Spleen (tissue), 11 donors: Measurements from ENCODE around the gene CYB5D1. TPM values are rescaled to one million over a fixed set of nuclear protein-coding genes. Genes with fewer than 3 reads are reported as not detected.
A peak's percentile ranks its signal among the peaks of the same experiment; 100 is the strongest.

Source experiments
- DNase-seq: peaks from one replicate; pipeline ENCODE4 v3.0.0-alpha.2; 2020
- H3K27ac ChIP-seq, 8 donors: fragments of 200-600 bp; sonication (generic) in 7 of 8; 1 replicate in 4 of 8; 2 replicates in 4 of 8; pipeline versions ENCODE4 v1.5.0 to v1.8.0; 2016 to 2021; ENCODE audit warnings: inconsistent platforms in 4 of 8, mild to moderate bottlenecking in 4 of 8, moderate library complexity in 1 of 8
- H3K27me3 ChIP-seq, 7 donors: fragments of 200-600 bp; sonication (generic) in 6 of 7; replicated peaks in 1 of 7; 1 replicate in 4 of 7; 2 replicates in 3 of 7; pipeline versions ENCODE4 v1.5.0 to v1.8.0; 2016 to 2021; ENCODE audit warnings: inconsistent platforms in 3 of 7, mild to moderate bottlenecking in 1 of 7
- H3K36me3 ChIP-seq, 6 donors: fragments of 200-600 bp; sonication (generic) in 5 of 6; 1 replicate in 4 of 6; 2 replicates in 2 of 6; pipeline versions ENCODE4 v1.5.0 to v1.8.0; 2016 to 2021; ENCODE audit warnings: inconsistent platforms in 2 of 6
- H3K4me1 ChIP-seq, 6 donors: fragments of 200-600 bp; sonication (generic) in 5 of 6; 1 replicate in 3 of 6; 2 replicates in 3 of 6; pipeline versions ENCODE4 v1.5.0 to v1.8.0; 2016 to 2021; ENCODE audit warnings: inconsistent platforms in 3 of 6
- H3K4me3 ChIP-seq, 8 donors: fragments of 200-600 bp; sonication (generic) in 7 of 8; 1 replicate in 4 of 8; 2 replicates in 4 of 8; pipeline versions ENCODE4 v1.5.0 to v1.8.0; 2016 to 2021; ENCODE audit warnings: inconsistent platforms in 4 of 8, mild to moderate bottlenecking in 4 of 8, moderate library complexity in 2 of 8
- H3K9me3 ChIP-seq, 8 donors: fragments of 200-600 bp; sonication (generic) in 7 of 8; 1 replicate in 4 of 8; 2 replicates in 4 of 8; pipeline versions ENCODE4 v1.5.0 to v1.8.0; 2016 to 2021; ENCODE audit warnings: inconsistent platforms in 4 of 8
- CTCF ChIP-seq, 11 experiments: fragments of 200-600 bp in 7 of 11; fragments of 450-650 bp in 4 of 11; sonication (generic) in 4 of 11; IDR thresholded peaks in 8 of 11; conservative IDR thresholded peaks in 3 of 11; 1 replicate in 7 of 11; 2 replicates in 4 of 11; pipeline versions ENCODE4 v1.4.0 to v1.8.0; 2016 to 2021; ENCODE audit warnings: antibody characterized with exemption in 11 of 11, inconsistent platforms in 4 of 11, mild to moderate bottlenecking in 1 of 11
- POLR2A ChIP-seq, 3 donors: fragments of 450-650 bp; IDR thresholded peaks; one replicate each; pipeline ENCODE4 v1.5.1; 2017; ENCODE audit warnings: antibody characterized with exemption in 3 of 3, mild to moderate bottlenecking in 1 of 3
- POLR2AphosphoS5 ChIP-seq, 3 donors: sonication (generic); formaldehyde crosslinking; IDR thresholded peaks; one replicate each; pipeline ENCODE4 v1.5.1; 2017; ENCODE audit warnings: antibody characterized with exemption in 3 of 3
- WGBS, 5 donors: extraction: QIAGEN DNeasy Blood & Tissue Kit in 3 of 5; methylation state at CpG; one replicate each; pipeline versions ENCODE4 v1.1.5 to v1.1.7; 2013 to 2018; 5-methylcytosine and 5-hydroxymethylcytosine counted together
- intact Hi-C: fragments of 100-400 bp; cut with DNase I; formaldehyde crosslinking; loops from one replicate; pipeline ENCODE4 v1.15.0; 2023; ENCODE audit warnings: low total_unique reads
- polyA plus RNA-seq, 3 donors: library from polyadenylated mRNA; stranded (reverse); fragments of 200-250 nt; gene quantifications; one replicate each; pipeline ENCODE4 v1.2.1, GENCODE V29; 2013
- total RNA-seq, 7 donors: library from RNA; depleted of rRNA in 3 of 7; stranded (reverse); fragments of >200 nt in 3 of 7; fragmentation: NEBNext Ultra II Directional in 4 of 7; extraction: Animal tissue kit (Norgen Biotek cat#: 25700) in 4 of 7; gene quantifications; one replicate each; pipeline versions ENCODE4 v1.1.0 to v1.2.1, GENCODE V29; 2016 to 2021
- donor health status: healthy with polysubstance abuse.
- donor health status: DM: no; HTN: no; CAD: no; lungs with moderate emphysema.
- donor health status: DM: no; HTN: no; CAD: no.
- donor health status: Bipolar disorder and iron deficiency.
- donor health status: healthy.
- donor health status: DM: no; HTN: no; CAD: no.
- donor health status: DM: yes; HTN: yes; CAD: no.

CYB5D1 gene
- total and polyA plus RNA-seq, 10 donors, result 2.1 to 13.2 (median 5.0) TPM

- H3K9me3 ChIP-seq, result no peaks in the 10 kb centered on the region
- intact Hi-C loops, result no loop called here
- H3K27ac ChIP-seq, result peak overlapping the region in 3 of 8 donors; percentile 99 to 100 (median 99)
- peak overlapping the region in 1 of 8 donors; percentile 85 for H3K4me3 ChIP-seq
- TF ChIP-seq CTCF (IDR thresholded peaks at IDR 0.05 in 8 of 11, conservative IDR thresholded peaks at IDR 0.05 in 3 of 11), result no peak
- no peak for TF ChIP-seq POLR2A (IDR thresholded peaks at IDR 0.05)
- peak in 1 of 3 donors; percentile 32 for TF ChIP-seq POLR2AphosphoS5 (IDR thresholded peaks at IDR 0.05)
- peaks cover 12 to 87% (median 30%) of the 10 kb centered on the region in 6 donors for H3K4me1 ChIP-seq
- no peak for DNase-seq
- WGBS, 5 donors, result 87 to 94% (median 91%) methylated on average over 14 to 22 of the region's 22 CpGs
- no peaks in the 10 kb centered on the region for H3K27me3 ChIP-seq
- H3K36me3 ChIP-seq, result peaks cover 3 to 63% (median 57%) of the 10 kb centered on the region in 6 donors
Observed at GRCh38 chr17:7846063-7846735, 11.6 kb upstream of the CYB5D1 start.

- no peak overlapping the region for H3K4me3 ChIP-seq
- TF ChIP-seq POLR2A (IDR thresholded peaks at IDR 0.05) (no peak), POLR2AphosphoS5 (IDR thresholded peaks at IDR 0.05) (peak in 2 of 3 donors; percentile 13 to 62), CTCF (IDR thresholded peaks at IDR 0.05 in 8 of 11, conservative IDR thresholded peaks at IDR 0.05 in 3 of 11) (no peak)
- H3K4me1 ChIP-seq, result peaks cover 18 to 88% (median 32%) of the 10 kb centered on the region in 6 donors
- H3K36me3 ChIP-seq, result peaks cover 3 to 71% (median 64%) of the 10 kb centered on the region in 6 donors
- no peaks in the 10 kb centered on the region for H3K27me3 ChIP-seq
- peak overlapping the region in 1 of 8 donors; percentile 3 for H3K27ac ChIP-seq
- no peaks in the 10 kb centered on the region for H3K9me3 ChIP-seq
- 84 to 92% (median 90%) methylated on average over 31 to 34 of the region's 34 CpGs for WGBS, 5 donors
- DNase-seq, result no peak
- intact Hi-C loops, result no loop called here
Observed at GRCh38 chr17:7846765-7847661, 10.8 kb upstream of the CYB5D1 start.

- peaks cover 3 to 82% (median 75%) of the 10 kb centered on the region in 6 donors for H3K36me3 ChIP-seq
- H3K4me3 ChIP-seq, result no peak overlapping the region
- H3K27ac ChIP-seq, result peak overlapping the region in 1 of 8 donors; percentile 11
- intact Hi-C loops, result no loop called here
- 84 to 92% (median 88%) methylated on average over 16 to 20 of the region's 20 CpGs for WGBS, 5 donors
- no peaks in the 10 kb centered on the region for H3K27me3 ChIP-seq
- peaks cover 20 to 89% (median 35%) of the 10 kb centered on the region in 6 donors for H3K4me1 ChIP-seq
- TF ChIP-seq POLR2A (IDR thresholded peaks at IDR 0.05), result no peak
- H3K9me3 ChIP-seq, result no peaks in the 10 kb centered on the region
- no peak for DNase-seq
Observed at GRCh38 chr17:7848131-7848579, 9.6 kb upstream of the CYB5D1 start.

- no peak for TF ChIP-seq POLR2AphosphoS5 (IDR thresholded peaks at IDR 0.05)
- no peak for TF ChIP-seq POLR2A (IDR thresholded peaks at IDR 0.05)
- TF ChIP-seq CTCF (IDR thresholded peaks at IDR 0.05 in 8 of 11, conservative IDR thresholded peaks at IDR 0.05 in 3 of 11), result no peak
- 93 to 95% (median 95%) methylated on average over 13 to 21 of the region's 21 CpGs for WGBS, 5 donors
- Histone ChIP-seq H3K4me3 (no peak overlapping the region), H3K27ac (peak overlapping the region in 1 of 8 donors; percentile 11), H3K36me3 (peaks cover 3 to 88% (median 81%) of the 10 kb centered on the region in 6 donors), H3K27me3 (no peaks in the 10 kb centered on the region), H3K9me3 (no peaks in the 10 kb centered on the region), H3K4me1 (peaks cover 20 to 91% (median 35%) of the 10 kb centered on the region in 6 donors)
- intact Hi-C loops, result no loop called here
- no peak for DNase-seq
Observed at GRCh38 chr17:7848739-7849129, 9.1 kb upstream of the CYB5D1 start.
